ENCODE results near the gene RPS25. TPM values are rescaled to one million over a fixed set of nuclear protein-coding genes. Genes with fewer than 3 reads are reported as not detected.

RPS25 gene
- total and polyA plus RNA-seq, 9 of the 15 experiments (the other 6 are each of a cell fraction or from before 2014, with no cell fraction given): 1,553 to 5,486 (median 2,471) TPM

DNA sequence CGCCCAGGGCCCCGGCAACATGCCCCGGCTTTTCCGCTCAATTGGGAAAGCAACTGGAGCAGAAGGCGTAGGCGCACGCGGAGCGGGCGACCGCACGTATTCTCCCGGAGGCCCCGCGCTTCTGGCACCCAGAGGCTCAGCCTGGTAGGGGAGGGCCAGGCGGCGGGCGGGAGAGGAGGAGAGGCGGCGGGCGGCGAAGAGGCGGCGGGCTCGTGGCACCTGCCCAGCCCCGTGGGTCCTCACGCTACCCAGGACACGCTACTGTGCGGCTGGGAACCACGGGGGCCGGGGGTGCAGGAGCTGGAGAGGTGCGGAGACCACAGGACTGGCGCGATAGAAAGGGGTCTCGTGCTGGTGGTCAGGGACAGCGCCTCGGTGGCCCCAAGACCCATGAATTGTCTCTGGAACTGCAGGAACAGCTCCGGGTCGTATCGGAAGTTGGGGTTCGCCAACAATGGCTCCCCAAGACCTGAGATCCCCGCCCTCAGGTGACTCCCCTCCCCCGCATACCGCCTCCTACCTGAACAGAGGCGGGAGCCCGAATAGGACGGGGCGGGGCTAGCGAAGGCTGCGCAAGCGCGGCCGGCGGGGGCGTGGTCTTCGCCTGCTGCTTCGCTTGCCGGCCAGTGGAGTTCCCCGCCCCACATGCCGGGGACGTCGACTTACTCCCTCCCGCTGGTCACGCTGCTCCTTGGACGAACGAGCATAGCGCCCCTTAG is 12.3 kb upstream of the RPS25 start, which contains the start of gene SLC37A4 (continued):
- TF ChIP-seq ZNF431 (CRISPR knock-in tag; IDR thresholded peaks at IDR 0.05) (no peak), ETV5 (CRISPR knock-in tag; IDR thresholded peaks at IDR 0.05; ENCODE audit: low read depth) (peak; percentile 23; the same call in 1 of the 2 replicates), POLR2A (conservative IDR thresholded peaks at IDR 0.05) (peak; percentile 73), ZNF133 (CRISPR knock-in tag; IDR thresholded peaks at IDR 0.05) (no peak), TEAD4 (IDR thresholded peaks at IDR 0.05; ENCODE audit: low read length) (peak; percentile 69), TEAD4 (CRISPR knock-in tag; IDR thresholded peaks at IDR 0.05; ENCODE audit: borderline replicate concordance) (no peak), ILF3 (IDR thresholded peaks at IDR 0.05; ENCODE audit: borderline replicate concordance) (no peak), NR1H2 (CRISPR knock-in tag; IDR thresholded peaks at IDR 0.05) (no peak), GABPB2 (CRISPR knock-in tag; conservative IDR thresholded peaks at IDR 0.05) (no peak), MCM7 (IDR thresholded peaks at IDR 0.05) (no peak), ZNF583 (CRISPR knock-in tag; IDR thresholded peaks at IDR 0.05) (no peak)
- TF ChIP-seq, protein P1, sequence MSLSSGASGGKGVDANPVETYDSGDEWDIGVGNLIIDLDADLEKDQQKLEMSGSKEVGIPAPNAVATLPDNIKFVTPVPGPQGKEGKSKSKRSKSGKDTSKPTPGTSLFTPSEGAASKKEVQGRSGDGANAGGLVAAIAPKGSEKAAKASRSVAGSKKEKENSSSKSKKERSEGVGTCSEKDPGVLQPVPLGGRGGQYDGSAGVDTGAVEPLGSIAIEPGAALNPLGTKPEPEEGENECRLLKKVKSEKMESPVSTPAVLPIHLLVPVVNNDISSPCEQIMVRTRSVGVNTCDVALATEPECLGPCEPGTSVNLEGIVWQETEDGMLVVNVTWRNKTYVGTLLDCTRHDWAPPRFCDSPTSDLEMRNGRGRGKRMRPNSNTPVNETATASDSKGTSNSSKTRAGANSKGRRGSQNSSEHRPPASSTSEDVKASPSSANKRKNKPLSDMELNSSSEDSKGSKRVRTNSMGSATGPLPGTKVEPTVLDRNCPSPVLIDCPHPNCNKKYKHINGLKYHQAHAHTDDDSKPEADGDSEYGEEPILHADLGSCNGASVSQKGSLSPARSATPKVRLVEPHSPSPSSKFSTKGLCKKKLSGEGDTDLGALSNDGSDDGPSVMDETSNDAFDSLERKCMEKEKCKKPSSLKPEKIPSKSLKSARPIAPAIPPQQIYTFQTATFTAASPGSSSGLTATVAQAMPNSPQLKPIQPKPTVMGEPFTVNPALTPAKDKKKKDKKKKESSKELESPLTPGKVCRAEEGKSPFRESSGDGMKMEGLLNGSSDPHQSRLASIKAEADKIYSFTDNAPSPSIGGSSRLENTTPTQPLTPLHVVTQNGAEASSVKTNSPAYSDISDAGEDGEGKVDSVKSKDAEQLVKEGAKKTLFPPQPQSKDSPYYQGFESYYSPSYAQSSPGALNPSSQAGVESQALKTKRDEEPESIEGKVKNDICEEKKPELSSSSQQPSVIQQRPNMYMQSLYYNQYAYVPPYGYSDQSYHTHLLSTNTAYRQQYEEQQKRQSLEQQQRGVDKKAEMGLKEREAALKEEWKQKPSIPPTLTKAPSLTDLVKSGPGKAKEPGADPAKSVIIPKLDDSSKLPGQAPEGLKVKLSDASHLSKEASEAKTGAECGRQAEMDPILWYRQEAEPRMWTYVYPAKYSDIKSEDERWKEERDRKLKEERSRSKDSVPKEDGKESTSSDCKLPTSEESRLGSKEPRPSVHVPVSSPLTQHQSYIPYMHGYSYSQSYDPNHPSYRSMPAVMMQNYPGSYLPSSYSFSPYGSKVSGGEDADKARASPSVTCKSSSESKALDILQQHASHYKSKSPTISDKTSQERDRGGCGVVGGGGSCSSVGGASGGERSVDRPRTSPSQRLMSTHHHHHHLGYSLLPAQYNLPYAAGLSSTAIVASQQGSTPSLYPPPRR (CRISPR knock-in tag; IDR thresholded peaks at IDR 0.05; ENCODE audit: borderline replicate concordance): 0 out of 2 replicates have a peak, but pooled peaks have one; percentile 64
- TF ChIP-seq, protein P2, sequence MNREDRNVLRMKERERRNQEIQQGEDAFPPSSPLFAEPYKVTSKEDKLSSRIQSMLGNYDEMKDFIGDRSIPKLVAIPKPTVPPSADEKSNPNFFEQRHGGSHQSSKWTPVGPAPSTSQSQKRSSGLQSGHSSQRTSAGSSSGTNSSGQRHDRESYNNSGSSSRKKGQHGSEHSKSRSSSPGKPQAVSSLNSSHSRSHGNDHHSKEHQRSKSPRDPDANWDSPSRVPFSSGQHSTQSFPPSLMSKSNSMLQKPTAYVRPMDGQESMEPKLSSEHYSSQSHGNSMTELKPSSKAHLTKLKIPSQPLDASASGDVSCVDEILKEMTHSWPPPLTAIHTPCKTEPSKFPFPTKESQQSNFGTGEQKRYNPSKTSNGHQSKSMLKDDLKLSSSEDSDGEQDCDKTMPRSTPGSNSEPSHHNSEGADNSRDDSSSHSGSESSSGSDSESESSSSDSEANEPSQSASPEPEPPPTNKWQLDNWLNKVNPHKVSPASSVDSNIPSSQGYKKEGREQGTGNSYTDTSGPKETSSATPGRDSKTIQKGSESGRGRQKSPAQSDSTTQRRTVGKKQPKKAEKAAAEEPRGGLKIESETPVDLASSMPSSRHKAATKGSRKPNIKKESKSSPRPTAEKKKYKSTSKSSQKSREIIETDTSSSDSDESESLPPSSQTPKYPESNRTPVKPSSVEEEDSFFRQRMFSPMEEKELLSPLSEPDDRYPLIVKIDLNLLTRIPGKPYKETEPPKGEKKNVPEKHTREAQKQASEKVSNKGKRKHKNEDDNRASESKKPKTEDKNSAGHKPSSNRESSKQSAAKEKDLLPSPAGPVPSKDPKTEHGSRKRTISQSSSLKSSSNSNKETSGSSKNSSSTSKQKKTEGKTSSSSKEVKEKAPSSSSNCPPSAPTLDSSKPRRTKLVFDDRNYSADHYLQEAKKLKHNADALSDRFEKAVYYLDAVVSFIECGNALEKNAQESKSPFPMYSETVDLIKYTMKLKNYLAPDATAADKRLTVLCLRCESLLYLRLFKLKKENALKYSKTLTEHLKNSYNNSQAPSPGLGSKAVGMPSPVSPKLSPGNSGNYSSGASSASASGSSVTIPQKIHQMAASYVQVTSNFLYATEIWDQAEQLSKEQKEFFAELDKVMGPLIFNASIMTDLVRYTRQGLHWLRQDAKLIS (CRISPR knock-in tag; IDR thresholded peaks at IDR 0.05): peak; percentile 42; the same call in 1 of the 2 replicates
- TF ChIP-seq, protein P3, sequence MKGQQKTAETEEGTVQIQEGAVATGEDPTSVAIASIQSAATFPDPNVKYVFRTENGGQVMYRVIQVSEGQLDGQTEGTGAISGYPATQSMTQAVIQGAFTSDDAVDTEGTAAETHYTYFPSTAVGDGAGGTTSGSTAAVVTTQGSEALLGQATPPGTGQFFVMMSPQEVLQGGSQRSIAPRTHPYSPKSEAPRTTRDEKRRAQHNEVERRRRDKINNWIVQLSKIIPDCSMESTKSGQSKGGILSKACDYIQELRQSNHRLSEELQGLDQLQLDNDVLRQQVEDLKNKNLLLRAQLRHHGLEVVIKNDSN (CRISPR knock-in tag; IDR thresholded peaks at IDR 0.05): peak; percentile 85
- TF ChIP-seq, protein P4, sequence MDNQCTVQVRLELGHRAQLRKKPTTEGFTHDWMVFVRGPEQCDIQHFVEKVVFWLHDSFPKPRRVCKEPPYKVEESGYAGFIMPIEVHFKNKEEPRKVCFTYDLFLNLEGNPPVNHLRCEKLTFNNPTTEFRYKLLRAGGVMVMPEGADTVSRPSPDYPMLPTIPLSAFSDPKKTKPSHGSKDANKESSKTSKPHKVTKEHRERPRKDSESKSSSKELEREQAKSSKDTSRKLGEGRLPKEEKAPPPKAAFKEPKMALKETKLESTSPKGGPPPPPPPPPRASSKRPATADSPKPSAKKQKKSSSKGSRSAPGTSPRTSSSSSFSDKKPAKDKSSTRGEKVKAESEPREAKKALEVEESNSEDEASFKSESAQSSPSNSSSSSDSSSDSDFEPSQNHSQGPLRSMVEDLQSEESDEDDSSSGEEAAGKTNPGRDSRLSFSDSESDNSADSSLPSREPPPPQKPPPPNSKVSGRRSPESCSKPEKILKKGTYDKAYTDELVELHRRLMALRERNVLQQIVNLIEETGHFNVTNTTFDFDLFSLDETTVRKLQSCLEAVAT (IDR thresholded peaks at IDR 0.05): 0 out of 4 replicates have a peak, but pooled peaks of 1 of the 2 experiments have one; percentile 10
- TF ChIP-seq, protein P5, sequence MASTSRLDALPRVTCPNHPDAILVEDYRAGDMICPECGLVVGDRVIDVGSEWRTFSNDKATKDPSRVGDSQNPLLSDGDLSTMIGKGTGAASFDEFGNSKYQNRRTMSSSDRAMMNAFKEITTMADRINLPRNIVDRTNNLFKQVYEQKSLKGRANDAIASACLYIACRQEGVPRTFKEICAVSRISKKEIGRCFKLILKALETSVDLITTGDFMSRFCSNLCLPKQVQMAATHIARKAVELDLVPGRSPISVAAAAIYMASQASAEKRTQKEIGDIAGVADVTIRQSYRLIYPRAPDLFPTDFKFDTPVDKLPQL (IDR thresholded peaks at IDR 0.05; ENCODE audit: extremely low read depth, insufficient read length): no peak

All from K562 (cell line).